Thymus (tissue), 11 donors: ENCODE results near the gene GPR25. TPM values are rescaled to one million over a fixed set of nuclear protein-coding genes. Genes with fewer than 3 reads are reported as not detected.
"Not testable (repeated sequence)": the region's sequence is repeated elsewhere in the genome, so short reads cannot be mapped to it uniquely, and the experiment has no call there.

Source experiments
- DNase-seq, 9 donors: peaks; one replicate each; pipeline ENCODE4 v3.0.0-alpha.2; 2013; ENCODE audit warnings: low spot score in 9 of 9, low read depth in 6 of 9, missing footprints in 1 of 9
- H3K27ac ChIP-seq, 2 donors: one replicate each; pipeline ENCODE4 v1.5.1; 2013; ENCODE audit warnings: control low read depth in 1 of 2, low read depth in 1 of 2, low read length in 1 of 2, mild to moderate bottlenecking in 1 of 2, moderate library complexity in 1 of 2
- H3K27me3 ChIP-seq, 2 donors: one replicate each; pipeline ENCODE4 v1.5.1; 2013; ENCODE audit warnings: low read length in 1 of 2; ENCODE audit not compliant: control insufficient read depth in 2 of 2, insufficient read depth in 1 of 2
- H3K36me3 ChIP-seq, 2 donors: one replicate each; pipeline ENCODE4 v1.5.1; 2013; ENCODE audit warnings: low read length in 1 of 2, mild to moderate bottlenecking in 1 of 2, moderate library complexity in 1 of 2; ENCODE audit not compliant: control insufficient read depth in 2 of 2, insufficient read depth in 2 of 2
- H3K4me1 ChIP-seq, 2 donors: one replicate each; pipeline ENCODE4 v1.5.1; 2013; ENCODE audit warnings: low read length in 2 of 2; ENCODE audit not compliant: control insufficient read depth in 2 of 2, insufficient read depth in 2 of 2
- H3K4me3 ChIP-seq, 2 donors: one replicate each; pipeline ENCODE4 v1.5.1; 2013; ENCODE audit warnings: low read length in 2 of 2, control low read depth in 1 of 2, mild to moderate bottlenecking in 1 of 2
- H3K9me3 ChIP-seq, 2 donors: one replicate each; pipeline ENCODE4 v1.5.1; 2013; ENCODE audit warnings: low read length in 1 of 2, mild to moderate bottlenecking in 1 of 2; ENCODE audit not compliant: control insufficient read depth in 2 of 2, insufficient read depth in 1 of 2
- WGBS: extraction: QIAGEN DNeasy Blood & Tissue Kit; methylation state at CpG from one replicate; pipeline ENCODE4 v1.1.7; 2013; 5-methylcytosine and 5-hydroxymethylcytosine counted together
- polyA plus RNA-seq: library from polyadenylated mRNA; stranded (reverse); fragments of 200-250 nt; gene quantifications from one replicate; pipeline ENCODE4 v1.2.3, GENCODE V29; 2013
- total RNA-seq: library from RNA; stranded (reverse); fragments of 120-200 nt; gene quantifications from one replicate; pipeline ENCODE4 v1.2.4, GENCODE V29; 2013
- donor health status: healthy.

Gene GPR25
- total and polyA plus RNA-seq, 2 donors, result 0.05 to 0.07 TPM

- Histone ChIP-seq H3K27ac (no peak overlapping the region), H3K4me3 (no peak overlapping the region), H3K9me3 (peaks cover 0 to 1% of the 10 kb centered on the region in 2 donors), H3K27me3 (peaks cover 0 to 2% of the 10 kb centered on the region in 2 donors), H3K36me3 (no peaks in the 10 kb centered on the region), H3K4me1 (peaks cover 0 to 7% of the 10 kb centered on the region in 2 donors)
- no peak for DNase-seq
- WGBS, result 84% methylated on average over 4 of the region's 4 CpGs
Observed at GRCh38 chr1:200909757-200910239, 37.0 kb downstream of the GPR25 start.

GRCh38 chr1:200911361-200911760, 38.6 kb downstream of the GPR25 start:
- H3K4me3 ChIP-seq, result no peak overlapping the region
- 96% methylated on average over 24 of the region's 24 CpGs for WGBS
- H3K27me3 ChIP-seq, result peaks cover 0 to 2% of the 10 kb centered on the region in 2 donors
- H3K4me1 ChIP-seq, result peaks cover 0 to 6% of the 10 kb centered on the region in 2 donors
- no peak overlapping the region for H3K27ac ChIP-seq
- no peaks in the 10 kb centered on the region for H3K36me3 ChIP-seq
- DNase-seq, result no peak
- peaks cover 1 to 3% of the 10 kb centered on the region in 2 donors for H3K9me3 ChIP-seq

GRCh38 chr1:200911936-200912335, 39.2 kb downstream of the GPR25 start:
- H3K9me3 ChIP-seq, H3K27ac ChIP-seq, H3K36me3 ChIP-seq, H3K4me1 ChIP-seq, DNase-seq, H3K4me3 ChIP-seq, H3K27me3 ChIP-seq: not testable (repeated sequence)
- 91% methylated on average over 15 of the region's 21 CpGs for WGBS

GRCh38 chr1:200912737-200913407, 40.1 kb downstream of the GPR25 start:
- no peak for DNase-seq
- H3K36me3 ChIP-seq, result no peaks in the 10 kb centered on the region
- H3K27ac ChIP-seq, result no peak overlapping the region
- no peak overlapping the region for H3K4me3 ChIP-seq
- WGBS, result 94% methylated on average over 13 of the region's 13 CpGs
- H3K9me3 ChIP-seq, result peaks cover 1 to 3% of the 10 kb centered on the region in 2 donors
- H3K27me3 ChIP-seq, result peaks cover 0 to 2% of the 10 kb centered on the region in 2 donors
- H3K4me1 ChIP-seq, result no peaks in the 10 kb centered on the region

- Histone ChIP-seq H3K9me3 (peaks cover 0 to 3% of the 10 kb centered on the region in 2 donors), H3K4me3 (no peak overlapping the region), H3K27ac (no peak overlapping the region), H3K27me3 (no peaks in the 10 kb centered on the region), H3K4me1 (no peaks in the 10 kb centered on the region), H3K36me3 (no peaks in the 10 kb centered on the region)
- DNase-seq, result no peak
- 70% methylated on average over 22 of the region's 22 CpGs for WGBS
Observed at GRCh38 chr1:200916152-200916551, 43.4 kb downstream of the GPR25 start.

GRCh38 chr1:200916681-200917080, 43.9 kb downstream of the GPR25 start:
- Histone ChIP-seq H3K9me3 (peaks cover 0 to 3% of the 10 kb centered on the region in 2 donors), H3K27me3 (no peaks in the 10 kb centered on the region), H3K27ac (no peak overlapping the region), H3K36me3 (no peaks in the 10 kb centered on the region), H3K4me3 (no peak overlapping the region), H3K4me1 (no peaks in the 10 kb centered on the region)
- no peak for DNase-seq
- WGBS, result 93% methylated on average over 11 of the region's 11 CpGs

- no peak for DNase-seq
- H3K4me1 ChIP-seq, result no peaks in the 10 kb centered on the region
- no peaks in the 10 kb centered on the region for H3K27me3 ChIP-seq
- H3K36me3 ChIP-seq, result no peaks in the 10 kb centered on the region
- H3K4me3 ChIP-seq, result no peak overlapping the region
- WGBS, result 93% methylated on average over 7 of the region's 7 CpGs
- H3K9me3 ChIP-seq, result peaks cover 0 to 3% of the 10 kb centered on the region in 2 donors
- no peak overlapping the region for H3K27ac ChIP-seq
Observed at GRCh38 chr1:200917291-200917817, 44.6 kb downstream of the GPR25 start.

GRCh38 chr1:200918006-200918405, 45.2 kb downstream of the GPR25 start:
- H3K27me3 ChIP-seq, result no peaks in the 10 kb centered on the region
- H3K36me3 ChIP-seq, result no peaks in the 10 kb centered on the region
- H3K4me1 ChIP-seq, result no peaks in the 10 kb centered on the region
- peaks cover 0 to 3% of the 10 kb centered on the region in 2 donors for H3K9me3 ChIP-seq
- H3K4me3 ChIP-seq, result no peak overlapping the region
- 96% methylated on average over 3 of the region's 3 CpGs for WGBS
- H3K27ac ChIP-seq, result no peak overlapping the region
- DNase-seq, result no peak

GRCh38 chr1:200919386-200919785, 46.6 kb downstream of the GPR25 start:
- Histone ChIP-seq H3K27ac (no peak overlapping the region), H3K9me3 (peaks cover 0 to 3% of the 10 kb centered on the region in 2 donors), H3K36me3 (no peaks in the 10 kb centered on the region), H3K4me3 (no peak overlapping the region), H3K4me1 (no peaks in the 10 kb centered on the region), H3K27me3 (no peaks in the 10 kb centered on the region)
- 97% methylated on average over 2 of the region's 2 CpGs for WGBS
- DNase-seq, result no peak
